NCI-H1048 (cell line): ENCODE results near the gene PCDHAC1.
"Not testable (repeated sequence)": the region's sequence is repeated elsewhere in the genome, so short reads cannot be mapped to it uniquely, and the experiment has no call there.

ENCODE experiments used
- DNase-seq: peaks from one replicate; lab custom pipeline; 2025; lab: John Stamatoyannopoulos, UW

PCDHAC1 gene, protein sequence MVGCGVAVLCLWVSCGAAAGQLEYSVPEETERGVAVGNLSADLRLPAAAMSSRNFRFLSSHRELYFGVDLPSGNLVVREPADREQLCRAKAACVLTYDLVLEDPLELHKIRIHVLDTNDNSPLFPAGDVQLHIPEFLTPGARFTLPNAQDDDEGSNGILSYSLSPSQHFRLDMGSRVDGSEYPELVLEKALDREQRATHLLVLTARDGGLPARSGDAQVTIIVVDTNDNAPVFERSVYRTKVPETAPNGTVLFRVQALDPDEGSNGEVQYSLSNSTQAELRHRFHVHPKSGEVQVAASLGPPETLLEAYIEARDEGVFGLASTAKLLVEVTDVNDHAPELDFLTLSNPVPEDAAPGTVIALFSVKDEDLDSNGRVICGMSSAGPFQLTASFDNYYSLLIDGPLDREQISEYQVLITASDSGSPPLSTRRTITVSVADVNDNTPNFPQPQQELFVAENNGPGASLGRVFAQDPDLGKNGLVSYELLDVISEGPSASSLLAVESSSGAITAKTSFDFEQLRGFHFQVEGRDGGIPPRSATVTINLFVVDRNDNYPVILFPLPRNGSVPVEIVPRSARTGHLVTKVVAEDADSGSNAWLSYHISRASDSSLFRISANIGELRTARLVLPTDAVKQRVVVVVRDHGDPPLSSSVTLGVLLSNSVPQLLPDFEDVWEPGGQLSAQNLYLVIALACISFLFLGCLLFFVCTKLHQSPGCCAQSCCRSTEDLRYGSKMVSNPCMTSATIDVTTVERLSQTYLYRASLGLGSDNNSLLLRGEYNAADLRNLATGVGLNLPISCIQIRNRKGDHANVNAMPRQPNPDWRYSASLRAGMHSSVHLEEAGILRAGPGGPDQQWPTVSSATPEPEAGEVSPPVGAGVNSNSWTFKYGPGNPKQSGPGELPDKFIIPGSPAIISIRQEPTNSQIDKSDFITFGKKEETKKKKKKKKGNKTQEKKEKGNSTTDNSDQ

DNA sequence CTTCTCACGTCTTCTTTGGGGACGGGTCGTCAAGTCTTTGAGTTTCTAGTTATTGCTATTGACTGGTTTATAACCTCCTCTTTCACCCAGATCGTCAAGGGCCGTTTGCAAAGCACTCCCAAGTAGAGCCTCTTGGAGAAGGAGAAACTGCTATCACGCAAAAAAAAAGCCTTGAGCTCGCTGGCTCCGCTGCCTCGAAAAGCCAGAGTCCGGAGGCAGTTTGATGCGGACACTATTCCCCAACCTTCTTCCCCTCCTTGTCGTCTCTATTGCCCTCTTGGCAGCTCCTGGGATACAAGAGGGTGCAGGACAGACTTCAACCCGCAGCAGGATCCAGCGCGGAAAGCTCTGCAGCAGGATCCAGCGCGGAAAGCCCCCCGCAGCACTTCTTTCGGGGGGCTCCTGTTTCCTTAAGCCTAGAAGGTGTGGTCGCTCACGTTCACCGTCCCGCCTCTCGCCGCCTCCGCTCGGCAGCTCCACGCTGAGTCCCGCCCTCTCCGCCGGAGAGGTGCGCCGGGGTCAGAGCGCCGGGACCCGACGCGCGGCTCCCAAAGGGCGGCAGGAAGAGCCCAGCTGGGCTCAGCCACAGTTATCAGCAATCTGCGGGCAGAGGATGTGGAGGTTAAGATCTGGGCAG lies at the start of gene PCDHAC1:
Gene PCDHAC1 (plus strand): TSS at position 494 of the 637 bp plus-strand sequence. CDS start 594 bp downstream, outside the sequence.
- DNase-seq = no peak

DNA sequence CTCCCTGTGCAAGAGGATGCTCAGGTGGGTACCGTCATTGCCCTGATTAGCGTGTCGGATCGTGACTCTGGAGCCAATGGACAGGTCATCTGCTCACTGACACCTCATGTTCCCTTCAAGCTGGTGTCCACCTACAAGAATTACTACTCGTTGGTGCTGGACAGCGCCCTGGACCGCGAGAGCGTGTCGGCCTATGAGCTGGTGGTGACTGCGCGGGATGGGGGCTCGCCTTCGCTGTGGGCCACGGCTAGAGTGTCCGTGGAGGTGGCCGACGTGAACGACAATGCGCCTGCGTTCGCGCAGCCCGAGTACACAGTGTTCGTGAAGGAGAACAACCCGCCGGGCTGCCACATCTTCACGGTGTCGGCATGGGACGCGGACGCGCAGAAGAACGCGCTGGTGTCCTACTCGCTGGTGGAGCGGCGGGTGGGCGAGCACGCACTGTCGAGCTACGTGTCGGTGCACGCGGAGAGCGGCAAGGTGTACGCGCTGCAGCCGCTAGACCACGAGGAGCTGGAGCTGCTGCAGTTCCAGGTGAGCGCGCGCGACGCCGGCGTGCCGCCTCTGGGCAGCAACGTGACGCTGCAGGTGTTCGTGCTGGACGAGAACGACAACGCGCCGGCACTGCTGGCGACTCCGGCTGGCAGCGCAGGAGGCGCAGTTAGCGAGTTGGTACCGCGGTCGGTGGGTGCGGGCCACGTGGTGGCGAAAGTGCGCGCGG lies 49.4 kb upstream of the PCDHAC1 start:
- not testable (repeated sequence) for DNase-seq

DNA sequence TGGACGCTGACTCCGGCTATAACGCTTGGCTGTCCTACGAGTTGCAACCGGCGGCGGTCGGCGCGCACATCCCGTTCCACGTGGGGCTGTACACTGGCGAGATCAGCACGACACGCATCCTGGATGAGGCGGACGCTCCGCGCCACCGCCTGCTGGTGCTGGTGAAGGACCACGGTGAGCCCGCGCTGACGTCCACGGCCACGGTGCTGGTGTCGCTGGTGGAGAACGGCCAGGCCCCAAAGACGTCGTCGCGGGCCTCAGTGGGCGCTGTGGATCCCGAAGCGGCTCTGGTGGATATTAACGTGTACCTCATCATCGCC lies 48.9 kb upstream of the PCDHAC1 start:
- no peak for DNase-seq

GRCh38 chr5:140881889-140882590 lies 44.1 kb upstream of the PCDHAC1 start, which contains the start of gene PCDHA13:
Gene PCDHA13, plus strand, starts transcription at chr5:140882124. Its CDS starts 145 bp downstream, at chr5:140882269.
- DNase-seq = no peak

- no peak for DNase-seq
Observed at GRCh38 chr5:140882591-140882899, 43.6 kb upstream of the PCDHAC1 start.

DNA sequence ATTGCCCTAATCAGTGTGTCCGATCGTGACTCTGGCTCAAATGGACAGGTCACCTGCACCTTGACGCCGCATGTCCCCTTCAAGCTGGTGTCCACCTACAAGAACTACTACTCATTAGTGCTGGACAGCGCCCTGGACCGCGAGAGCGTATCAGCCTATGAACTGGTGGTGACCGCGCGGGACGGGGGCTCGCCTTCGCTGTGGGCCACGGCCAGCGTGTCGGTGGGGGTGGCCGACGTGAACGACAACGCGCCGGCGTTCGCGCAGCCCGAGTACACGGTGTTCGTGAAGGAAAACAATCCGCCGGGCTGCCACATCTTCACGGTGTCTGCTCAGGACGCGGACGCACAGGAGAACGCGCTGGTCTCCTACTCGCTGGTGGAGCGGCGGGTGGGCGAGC lies 42.7 kb upstream of the PCDHAC1 start:
- no peak for DNase-seq

- DNase-seq = no peak
Observed at GRCh38 chr5:140883927-140884697, 42.0 kb upstream of the PCDHAC1 start.

- DNase-seq = no peak
Observed at GRCh38 chr5:140916325-140916724, 9.8 kb upstream of the PCDHAC1 start.

DNA sequence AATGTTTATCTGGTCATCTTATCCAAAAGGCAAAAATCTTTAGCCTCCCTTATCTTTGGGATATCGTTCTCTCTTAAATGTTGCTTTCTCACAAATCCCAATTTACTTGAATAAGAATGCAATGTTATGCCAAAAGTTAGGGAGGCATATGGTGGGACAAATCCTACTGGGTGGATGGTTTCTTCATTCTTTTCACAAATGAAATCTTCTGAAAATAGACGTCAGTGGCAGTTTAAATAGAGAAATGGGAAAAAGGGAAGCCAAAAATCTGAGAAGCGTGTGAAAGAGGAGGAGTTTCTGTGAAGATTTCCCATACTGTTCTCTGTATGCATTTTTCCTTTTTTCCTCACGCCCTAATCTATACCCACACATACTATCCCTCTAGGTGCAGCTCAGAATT lies 2.5 kb upstream of the PCDHAC1 start:
- DNase-seq = no peak

DNA sequence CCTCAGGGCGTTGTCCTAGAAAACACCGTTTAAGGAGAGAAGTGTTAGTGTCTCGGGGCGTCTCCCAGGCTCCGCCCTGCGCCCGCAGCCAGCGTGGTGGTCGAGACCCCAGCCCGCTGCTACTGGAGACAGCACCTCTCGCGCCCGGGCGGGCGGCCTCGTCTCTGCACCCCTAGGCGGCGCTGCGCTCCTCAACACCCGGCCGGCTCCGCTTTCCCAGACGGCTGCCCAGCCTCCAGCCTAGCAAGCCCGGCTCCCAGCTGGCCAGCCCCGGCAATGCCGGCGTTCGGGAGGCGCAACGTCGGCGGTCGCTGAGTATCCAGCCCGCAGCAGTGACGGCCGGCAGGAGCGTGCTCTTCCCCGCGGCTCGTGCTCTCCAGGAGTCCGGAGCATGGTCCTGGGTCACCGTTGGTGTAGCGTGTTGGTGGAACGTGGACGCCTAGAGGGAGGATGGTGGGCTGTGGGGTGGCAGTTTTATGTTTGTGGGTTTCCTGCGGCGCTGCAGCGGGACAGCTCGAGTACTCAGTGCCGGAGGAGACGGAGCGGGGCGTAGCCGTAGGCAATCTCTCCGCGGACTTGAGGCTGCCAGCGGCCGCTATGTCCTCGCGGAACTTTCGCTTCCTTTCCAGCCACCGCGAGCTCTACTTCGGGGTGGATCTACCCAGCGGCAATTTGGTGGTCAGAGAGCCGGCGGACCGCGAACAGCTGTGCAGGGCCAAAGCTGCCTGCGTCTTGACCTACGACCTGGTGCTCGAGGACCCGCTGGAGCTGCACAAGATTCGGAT lies 536 bp downstream of the PCDHAC1 start:
- DNase-seq = peak; percentile 32

- no peak for DNase-seq
Observed at GRCh38 chr5:140927228-140927573, 1.1 kb downstream of the PCDHAC1 start.

GRCh38 chr5:140934964-140935606 lies 9.0 kb downstream of the PCDHAC1 start:
- DNase-seq = no peak

GRCh38 chr5:140946578-140946977 lies 20.5 kb downstream of the PCDHAC1 start:
- no peak for DNase-seq

DNA sequence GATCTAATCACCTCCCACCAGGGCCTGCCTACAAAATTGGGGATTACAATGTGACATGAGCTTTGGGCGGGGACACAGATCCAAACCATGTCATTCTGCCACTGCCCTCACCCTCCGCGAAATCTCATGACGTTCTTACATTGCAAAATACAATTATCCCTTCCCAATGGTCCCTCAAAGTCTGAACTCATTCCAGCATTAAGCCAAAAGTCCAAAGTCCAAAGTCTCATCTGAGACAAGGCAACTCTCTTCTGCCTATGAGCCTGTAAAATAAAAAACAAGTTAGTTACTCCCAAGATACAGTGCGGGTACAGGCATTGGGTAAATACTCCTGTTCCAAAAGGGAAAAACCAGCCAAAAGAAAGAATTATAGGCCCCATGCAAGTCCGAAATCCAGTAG lies 25.5 kb downstream of the PCDHAC1 start:
- no peak for DNase-seq

- no peak for DNase-seq
Observed at GRCh38 chr5:140953234-140953633, 27.1 kb downstream of the PCDHAC1 start.

DNA sequence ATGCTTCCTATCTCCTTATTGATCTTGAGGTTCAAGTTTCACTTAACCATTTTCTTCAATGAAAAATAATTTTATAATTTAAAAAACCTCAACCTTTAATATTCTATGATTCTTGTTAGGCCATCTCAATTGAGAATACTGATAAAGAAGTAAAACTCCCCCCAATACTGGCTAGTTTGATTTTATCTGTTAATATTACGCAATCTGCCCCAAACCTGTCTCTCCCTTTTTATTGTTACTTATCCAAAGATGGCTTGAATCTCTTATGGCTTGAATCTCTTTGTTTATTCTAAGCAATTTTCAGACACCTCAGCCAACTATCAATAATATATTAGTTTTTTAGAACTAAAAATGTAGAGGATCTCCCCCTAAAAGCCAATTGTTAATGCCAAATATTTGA lies 36.1 kb downstream of the PCDHAC1 start:
- no peak for DNase-seq

DNA sequence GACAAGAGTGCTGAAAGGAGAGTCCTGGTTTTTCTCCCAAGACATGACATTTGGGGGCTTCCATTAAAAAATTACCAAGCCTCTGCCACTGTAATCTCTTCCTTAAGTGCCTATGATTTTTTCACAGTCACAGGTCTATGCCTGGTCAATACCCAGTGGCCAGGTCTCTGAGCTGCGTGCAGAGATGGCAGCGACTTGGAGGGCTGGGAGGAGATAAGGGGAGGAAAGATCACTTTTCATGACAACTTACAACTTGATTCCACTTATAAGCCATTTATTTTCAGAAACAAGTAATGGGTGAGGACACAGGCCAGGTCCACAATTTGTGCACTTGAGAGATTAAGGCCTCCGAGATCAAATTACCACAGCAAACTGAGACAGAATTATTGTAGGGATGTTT lies 38.3 kb downstream of the PCDHAC1 start:
- no peak for DNase-seq

GRCh38 chr5:140965905-140966292 lies 39.8 kb downstream of the PCDHAC1 start:
- DNase-seq = no peak
